ENCODE results near the gene REV3L.

Gene REV3L

GRCh38 chr6:111472933-111473435 lies 10.0 kb downstream of the REV3L start:
- no peak for TF ChIP-seq CTCF (conservative IDR thresholded peaks at IDR 0.05)
- H3K27ac ChIP-seq, result no peak overlapping the region

GRCh38 chr6:111471958-111472357 lies 11.1 kb downstream of the REV3L start:
- H3K27ac ChIP-seq, result no peak overlapping the region
- no peak for TF ChIP-seq CTCF (conservative IDR thresholded peaks at IDR 0.05)

GRCh38 chr6:111471533-111471932 lies 11.5 kb downstream of the REV3L start:
- H3K27ac ChIP-seq, result no peak overlapping the region
- no peak for TF ChIP-seq CTCF (conservative IDR thresholded peaks at IDR 0.05)

GRCh38 chr6:111470991-111471390 lies 12.0 kb downstream of the REV3L start:
- no peak overlapping the region for H3K27ac ChIP-seq
- no peak for TF ChIP-seq CTCF (conservative IDR thresholded peaks at IDR 0.05)

- TF ChIP-seq CTCF (conservative IDR thresholded peaks at IDR 0.05), result no peak
- no peak overlapping the region for H3K27ac ChIP-seq
Observed at GRCh38 chr6:111469543-111469942, 13.5 kb downstream of the REV3L start.

GRCh38 chr6:111468329-111469012 lies 14.5 kb downstream of the REV3L start:
- no peak for TF ChIP-seq CTCF (conservative IDR thresholded peaks at IDR 0.05)
- H3K27ac ChIP-seq, result no peak overlapping the region

- H3K27ac ChIP-seq, result no peak overlapping the region
- no peak for TF ChIP-seq CTCF (conservative IDR thresholded peaks at IDR 0.05)
Observed at GRCh38 chr6:111464184-111464583, 18.8 kb downstream of the REV3L start.
